Endothelial cell of umbilical vein (primary cell): Measurements from ENCODE around the gene KDM4C.

Experiments used
- CTCF ChIP-seq, 2 donors: IDR thresholded peaks; 1 replicate in 1 of 2; 2 replicates in 1 of 2; pipeline ENCODE4 v1.5.1; 2011; ENCODE audit warnings: low read length in 2 of 2, mild to moderate bottlenecking in 2 of 2, moderate library complexity in 2 of 2, control low read depth in 1 of 2, inconsistent platforms in 1 of 2, low read depth in 1 of 2; ENCODE audit not compliant: insufficient read depth in 1 of 2; ENCODE audit errors: extremely low read depth in 1 of 2
- EZH2 ChIP-seq: IDR thresholded peaks from 2 replicates; pipeline ENCODE4 v1.6.1; 2012; ENCODE audit warnings: borderline replicate concordance, low read depth, mild to moderate bottlenecking, moderate library complexity, low read length, inconsistent platforms; ENCODE audit not compliant: severe bottlenecking
- GATA2 ChIP-seq: IDR thresholded peaks from 2 replicates; pipeline ENCODE4 v1.7.0; 2011; ENCODE audit warnings: low read depth, mild to moderate bottlenecking, moderate library complexity, mixed read lengths, low read length; ENCODE audit not compliant: insufficient read length, insufficient read depth
- JUN ChIP-seq: IDR thresholded peaks from 2 replicates; pipeline ENCODE4 v1.6.1; 2011; ENCODE audit warnings: borderline replicate concordance, low read depth; ENCODE audit not compliant: insufficient read length, insufficient read depth
- MAX ChIP-seq: IDR thresholded peaks from 2 replicates; pipeline ENCODE4 v1.6.1; 2011; ENCODE audit not compliant: insufficient read depth, insufficient read length
- MYC ChIP-seq: IDR thresholded peaks from one replicate; pipeline ENCODE4 v1.6.1; 2011; ENCODE audit warnings: mild to moderate bottlenecking, low read depth, low read length
- POLR2A ChIP-seq: IDR thresholded peaks from 2 replicates; pipeline ENCODE4 v1.6.1; 2012; ENCODE audit warnings: low read depth, mild to moderate bottlenecking, control low read depth, low read length
- POLR2AphosphoS5 ChIP-seq: IDR thresholded peaks from 2 replicates; pipeline ENCODE4 v1.6.1; 2012; ENCODE audit warnings: low read depth, mild to moderate bottlenecking, control low read depth, low read length, moderate library complexity; ENCODE audit not compliant: insufficient read depth

GRCh38 chr9:6999794-7000193 lies 242.0 kb downstream of the KDM4C start:
- no peak for TF ChIP-seq MAX
- TF ChIP-seq CTCF (IDR thresholded peaks at IDR 0.05; ENCODE audit: extremely low read depth in 1 of 2, insufficient read depth in 1 of 2, low read depth in 1 of 2, low read length in 2 of 2): no peak
- no peak for TF ChIP-seq POLR2A
- TF ChIP-seq EZH2: no peak
- no peak for TF ChIP-seq POLR2AphosphoS5
- TF ChIP-seq GATA2: no peak
- no peak for TF ChIP-seq MYC
- TF ChIP-seq JUN: no peak
